NCI-H510A treated with DMSO at 0.1 percent for 48 hours (cell line): ENCODE data around the gene RHOU.

Experiments
- DNase-seq: peaks from one replicate; lab custom pipeline; 2025; lab: John Stamatoyannopoulos, UW

RHOU gene

GRCh38 chr1:228737601-228738041 is 2.3 kb downstream of the RHOU start:
- no peak for DNase-seq

DNA sequence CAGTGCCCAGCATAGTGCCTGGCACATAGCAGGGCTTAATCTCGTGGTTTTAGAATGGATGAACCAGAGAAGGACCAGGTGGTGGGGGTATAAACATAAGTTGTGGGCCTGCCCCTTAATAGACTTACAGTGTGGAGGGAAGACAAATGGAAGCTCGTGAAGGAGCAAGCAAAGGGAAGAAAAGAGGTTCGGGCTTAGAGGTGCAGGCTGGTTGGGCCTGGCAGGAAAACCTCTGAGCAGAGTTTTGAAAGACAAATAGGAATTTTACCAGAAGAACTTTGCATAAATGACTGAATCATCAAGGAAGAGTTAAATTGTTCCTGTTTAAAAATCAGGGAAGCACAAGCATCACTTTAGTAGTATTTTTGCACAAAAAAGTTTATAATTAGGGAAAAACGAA is 4.5 kb downstream of the RHOU start:
- DNase-seq = no peak

- DNase-seq = no peak
These were observed 5.5 kb downstream of the RHOU start for GRCh38 chr1:228740543-228741317.

- DNase-seq = no peak
These were observed 7.1 kb downstream of the RHOU start for GRCh38 chr1:228742281-228742860.

DNA sequence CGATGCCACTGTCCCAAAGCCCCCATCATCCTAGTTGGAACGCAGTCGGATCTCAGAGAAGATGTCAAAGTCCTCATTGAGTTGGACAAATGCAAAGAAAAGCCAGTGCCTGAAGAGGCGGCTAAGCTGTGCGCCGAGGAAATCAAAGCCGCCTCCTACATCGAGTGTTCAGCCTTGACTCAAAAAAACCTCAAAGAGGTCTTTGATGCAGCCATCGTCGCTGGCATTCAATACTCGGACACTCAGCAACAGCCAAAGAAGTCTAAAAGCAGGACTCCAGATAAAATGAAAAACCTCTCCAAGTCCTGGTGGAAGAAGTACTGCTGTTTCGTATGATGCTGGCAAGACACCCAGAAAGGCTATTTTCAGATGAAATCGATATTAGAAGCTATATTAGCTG is 8.1 kb downstream of the RHOU start:
- no peak for DNase-seq

DNA sequence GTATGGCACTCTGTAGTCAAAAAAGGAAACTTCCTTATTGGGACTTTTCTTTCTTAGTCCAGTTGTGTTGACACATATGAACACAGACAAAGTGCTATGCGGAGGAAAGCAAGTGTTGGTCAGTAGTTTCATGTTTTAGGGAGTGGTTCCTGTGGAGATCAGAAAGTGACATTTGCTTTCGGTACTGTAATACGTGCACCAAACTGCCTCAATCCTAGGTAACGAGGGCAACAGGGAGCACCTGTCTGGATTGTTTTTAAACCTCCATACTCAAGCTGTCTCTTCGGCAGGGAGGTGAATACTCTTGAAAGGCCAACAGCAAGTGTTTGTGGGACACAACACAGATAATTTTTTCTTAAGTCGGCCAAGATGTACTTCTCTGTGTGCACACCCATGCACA is 9.1 kb downstream of the RHOU start:
- DNase-seq = no peak

DNA sequence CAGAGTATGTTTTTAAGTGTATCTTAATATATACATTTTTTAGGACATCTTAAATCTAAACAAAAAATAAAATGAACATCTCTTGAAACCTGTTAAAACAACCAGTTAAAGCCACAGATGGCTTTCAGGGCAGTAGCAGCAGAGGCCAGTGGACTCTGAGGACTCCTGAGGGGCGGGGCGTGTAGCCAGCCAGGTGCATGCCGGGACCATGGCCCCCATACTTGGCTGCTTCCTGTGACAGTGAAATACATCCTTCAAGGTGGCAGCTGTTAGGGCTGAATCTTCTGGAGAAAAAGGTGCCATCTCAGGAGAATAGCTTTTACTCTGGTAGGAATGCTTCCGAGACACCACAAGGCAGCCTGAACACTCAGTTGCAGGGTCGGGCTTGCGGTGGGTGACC is 9.6 kb downstream of the RHOU start:
- no peak for DNase-seq

- DNase-seq = no peak
These were observed 10.2 kb downstream of the RHOU start for GRCh38 chr1:228745497-228745896.

GRCh38 chr1:228747301-228747935 is 12.1 kb downstream of the RHOU start:
- no peak for DNase-seq

- DNase-seq = no peak
These were observed 12.8 kb downstream of the RHOU start for GRCh38 chr1:228748029-228748428.

GRCh38 chr1:228748431-228748830 is 13.2 kb downstream of the RHOU start:
- no peak for DNase-seq

- DNase-seq = no peak
These were observed 14.5 kb downstream of the RHOU start for GRCh38 chr1:228749765-228750164.

DNA sequence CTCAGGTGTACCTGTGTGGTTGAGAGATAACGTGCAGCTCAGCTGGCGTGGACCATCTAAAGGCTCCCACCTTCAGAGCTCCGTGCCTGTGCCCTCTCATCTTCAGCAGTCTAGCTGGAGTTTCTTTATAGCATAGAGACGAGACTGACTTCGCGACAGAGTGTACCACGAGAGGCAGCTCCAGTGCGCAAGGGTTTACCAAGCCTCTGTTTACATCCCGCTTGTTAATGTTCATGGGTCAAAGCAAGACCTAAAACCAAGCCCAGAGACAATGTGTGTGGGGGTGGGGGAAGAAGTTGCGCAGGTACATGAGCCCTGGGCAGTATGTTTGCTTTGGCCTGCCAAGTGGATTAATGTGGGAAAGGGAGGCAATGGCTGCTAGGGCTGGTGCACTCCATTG is 15.6 kb downstream of the RHOU start:
- DNase-seq = no peak

- no peak for DNase-seq
These were observed 16.2 kb downstream of the RHOU start for GRCh38 chr1:228751360-228752098.

GRCh38 chr1:228752258-228752657 is 17.0 kb downstream of the RHOU start:
- no peak for DNase-seq

- DNase-seq = no peak
These were observed 17.5 kb downstream of the RHOU start for GRCh38 chr1:228752675-228753265.

DNA sequence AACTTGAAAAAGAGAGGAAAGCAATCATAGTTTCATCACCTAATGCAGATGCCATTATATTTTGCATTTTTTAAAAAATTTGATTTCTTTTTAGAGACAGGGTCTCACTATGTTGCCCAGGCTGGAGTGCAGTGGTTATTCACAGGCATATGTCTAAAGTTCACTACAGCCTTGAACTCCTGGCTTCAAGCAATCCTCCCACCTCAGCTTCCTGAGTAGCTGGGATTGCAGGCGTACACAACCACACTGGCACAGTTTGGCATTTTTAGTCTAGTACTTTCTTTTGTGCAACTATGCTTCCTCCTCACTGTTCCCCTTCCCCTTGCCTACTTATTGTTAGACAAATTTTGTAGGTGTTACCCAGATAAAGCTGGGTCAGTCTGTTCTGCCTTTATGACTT is 18.0 kb downstream of the RHOU start:
- no peak for DNase-seq

- DNase-seq = no peak
These were observed 18.6 kb downstream of the RHOU start for GRCh38 chr1:228753786-228754360.

DNA sequence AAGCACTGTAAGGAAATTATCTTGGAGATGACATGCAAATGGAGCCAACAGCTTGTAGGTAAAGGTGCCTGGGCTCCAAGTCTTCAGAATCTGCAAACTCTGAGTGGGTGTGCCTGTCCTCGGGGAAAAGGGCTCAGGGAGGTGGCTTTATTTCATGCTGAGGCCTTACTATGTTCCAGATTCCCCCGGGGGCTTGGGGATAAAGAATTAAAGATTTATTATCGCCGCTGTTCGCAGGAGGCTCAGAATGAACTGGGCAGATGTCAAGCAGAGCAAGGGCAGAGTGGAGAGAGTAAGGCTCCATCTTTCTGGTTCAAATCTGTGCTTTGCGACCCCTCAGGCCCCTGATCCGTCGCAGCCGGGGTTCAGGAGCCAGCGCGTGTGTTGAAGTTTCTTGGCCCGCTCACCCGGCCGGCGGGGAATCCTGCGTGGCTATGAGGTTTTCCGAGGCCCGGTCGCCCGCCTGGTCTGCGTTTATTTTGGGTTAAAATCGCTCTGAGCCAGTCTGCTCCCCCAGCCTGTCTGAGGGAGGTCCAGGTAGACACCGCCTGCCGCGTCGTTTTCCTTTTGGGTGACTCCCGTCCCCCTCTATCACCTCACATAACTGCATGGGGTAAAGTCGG is 19.5 kb downstream of the RHOU start:
- DNase-seq = no peak

- DNase-seq = no peak
These were observed 20.5 kb downstream of the RHOU start for GRCh38 chr1:228755800-228756199.

GRCh38 chr1:228756457-228756856 is 21.2 kb downstream of the RHOU start:
- DNase-seq = no peak
